ENCODE data around the gene HELZ. TPM values are rescaled to one million over a fixed set of nuclear protein-coding genes. Genes with fewer than 3 reads are reported as not detected.

HELZ gene
- polyA plus RNA-seq, 1 of the 3 experiments (the other 2 are of a cell fraction) = 4.3 TPM

DNA sequence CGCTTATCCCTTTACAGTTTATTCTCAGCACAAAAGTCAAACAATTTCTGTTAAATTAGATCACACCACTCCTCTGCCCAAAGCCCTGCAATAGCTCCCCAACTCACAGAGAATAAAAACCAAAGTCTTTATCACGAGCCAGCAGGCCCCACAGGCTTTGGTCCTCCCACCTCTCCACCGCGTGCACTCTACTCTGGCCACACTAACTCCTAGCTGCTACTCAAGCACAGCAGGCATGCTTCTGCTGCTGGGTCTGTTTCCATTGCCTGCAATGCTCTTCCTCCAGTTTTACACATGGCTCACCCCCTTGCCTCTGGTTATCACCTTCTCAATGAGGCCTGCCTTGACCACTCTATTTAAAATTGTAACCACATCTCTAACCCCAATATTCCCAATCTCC is 27.6 kb downstream of the HELZ start:
- CTCF ChIA-PET = interaction anchor here (0.6 to 10.9 kb wide), 2 partner anchors 16 to 22 kb away, joined by 3 to 79 read pairs; no protein-coding TSS in a partner anchor

More for the DNA sequence above, 27.6 kb downstream of the HELZ start:
- H3K36me3 ChIP-seq (replicated peaks in 1 of 2; ENCODE audit: control insufficient read depth in 1 of 2, insufficient read depth in 2 of 2, low read length in 1 of 2) = peaks cover 22 to 43% of the 10 kb centered on the region in 2 experiments
- H3K27ac ChIP-seq (ENCODE audit: low read depth in 2 of 2, low read length in 1 of 2) = no peak overlapping the region
- 96% methylated on average over 4 of the region's 4 CpGs for WGBS (ENCODE audit: low lambda C conversion rate)
- H3K4me1 ChIP-seq (ENCODE audit: control insufficient read depth in 1 of 2, insufficient read depth in 2 of 2, low read depth in 1 of 2, low read length in 1 of 2) = peaks cover 24 to 25% of the 10 kb centered on the region in 2 experiments
- H4K20me1 ChIP-seq (ENCODE audit: insufficient read depth) = peaks cover 11% of the 10 kb centered on the region; the same call in 1 of the 2 replicates
- no peaks in the 10 kb centered on the region for H3K9me3 ChIP-seq
- H3K9ac ChIP-seq = no peak overlapping the region
- no peak overlapping the region for H2AFZ ChIP-seq (ENCODE audit: low read depth)
- H3K27me3 ChIP-seq (ENCODE audit: insufficient read depth) = no peaks in the 10 kb centered on the region
- POLR2A ChIA-PET = no interaction called here
- TF ChIP-seq GATA2 (CRISPR knock-in tag; IDR thresholded peaks at IDR 0.05) (no peak), SIN3A (IDR thresholded peaks at IDR 0.05; ENCODE audit: borderline replicate concordance, low read depth, low read length) (no peak), MXI1 (IDR thresholded peaks at IDR 0.05; ENCODE audit: low read depth, low read length) (no peak), RXRA (IDR thresholded peaks at IDR 0.05; ENCODE audit: borderline replicate concordance, low read depth) (no peak), TEAD4 (IDR thresholded peaks at IDR 0.05; ENCODE audit: borderline replicate concordance, insufficient read depth) (no peak), EZH2phosphoT487 (IDR thresholded peaks at IDR 0.05; ENCODE audit: borderline replicate concordance, low read depth) (no peak), NRF1 (IDR thresholded peaks at IDR 0.05; ENCODE audit: low read depth, low read length) (no peak), JUND (IDR thresholded peaks at IDR 0.05) (no peak), MEF2A (IDR thresholded peaks at IDR 0.05; ENCODE audit: borderline replicate concordance, low read depth) (no peak), RAD21 (IDR thresholded peaks at IDR 0.05; ENCODE audit: low read length) (no peak), SMC3 (IDR thresholded peaks at IDR 0.05; ENCODE audit: low read depth, low read length) (no peak), FOXJ3 (CRISPR knock-in tag; IDR thresholded peaks at IDR 0.05) (no peak), RCOR1 (IDR thresholded peaks at IDR 0.05; ENCODE audit: low read length) (no peak), CHD2 (IDR thresholded peaks at IDR 0.05; ENCODE audit: low read length, partially characterized antibody) (no peak)
- TF ChIP-seq, protein P1, sequence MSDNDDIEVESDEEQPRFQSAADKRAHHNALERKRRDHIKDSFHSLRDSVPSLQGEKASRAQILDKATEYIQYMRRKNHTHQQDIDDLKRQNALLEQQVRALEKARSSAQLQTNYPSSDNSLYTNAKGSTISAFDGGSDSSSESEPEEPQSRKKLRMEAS (IDR thresholded peaks at IDR 0.05; ENCODE audit: low read depth) = no peak
- TF ChIP-seq, protein P2, sequence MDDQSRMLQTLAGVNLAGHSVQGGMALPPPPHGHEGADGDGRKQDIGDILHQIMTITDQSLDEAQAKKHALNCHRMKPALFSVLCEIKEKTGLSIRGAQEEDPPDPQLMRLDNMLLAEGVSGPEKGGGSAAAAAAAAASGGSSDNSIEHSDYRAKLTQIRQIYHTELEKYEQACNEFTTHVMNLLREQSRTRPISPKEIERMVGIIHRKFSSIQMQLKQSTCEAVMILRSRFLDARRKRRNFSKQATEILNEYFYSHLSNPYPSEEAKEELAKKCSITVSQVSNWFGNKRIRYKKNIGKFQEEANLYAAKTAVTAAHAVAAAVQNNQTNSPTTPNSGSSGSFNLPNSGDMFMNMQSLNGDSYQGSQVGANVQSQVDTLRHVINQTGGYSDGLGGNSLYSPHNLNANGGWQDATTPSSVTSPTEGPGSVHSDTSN (IDR thresholded peaks at IDR 0.05) = no peak
- TF ChIP-seq, protein P3, sequence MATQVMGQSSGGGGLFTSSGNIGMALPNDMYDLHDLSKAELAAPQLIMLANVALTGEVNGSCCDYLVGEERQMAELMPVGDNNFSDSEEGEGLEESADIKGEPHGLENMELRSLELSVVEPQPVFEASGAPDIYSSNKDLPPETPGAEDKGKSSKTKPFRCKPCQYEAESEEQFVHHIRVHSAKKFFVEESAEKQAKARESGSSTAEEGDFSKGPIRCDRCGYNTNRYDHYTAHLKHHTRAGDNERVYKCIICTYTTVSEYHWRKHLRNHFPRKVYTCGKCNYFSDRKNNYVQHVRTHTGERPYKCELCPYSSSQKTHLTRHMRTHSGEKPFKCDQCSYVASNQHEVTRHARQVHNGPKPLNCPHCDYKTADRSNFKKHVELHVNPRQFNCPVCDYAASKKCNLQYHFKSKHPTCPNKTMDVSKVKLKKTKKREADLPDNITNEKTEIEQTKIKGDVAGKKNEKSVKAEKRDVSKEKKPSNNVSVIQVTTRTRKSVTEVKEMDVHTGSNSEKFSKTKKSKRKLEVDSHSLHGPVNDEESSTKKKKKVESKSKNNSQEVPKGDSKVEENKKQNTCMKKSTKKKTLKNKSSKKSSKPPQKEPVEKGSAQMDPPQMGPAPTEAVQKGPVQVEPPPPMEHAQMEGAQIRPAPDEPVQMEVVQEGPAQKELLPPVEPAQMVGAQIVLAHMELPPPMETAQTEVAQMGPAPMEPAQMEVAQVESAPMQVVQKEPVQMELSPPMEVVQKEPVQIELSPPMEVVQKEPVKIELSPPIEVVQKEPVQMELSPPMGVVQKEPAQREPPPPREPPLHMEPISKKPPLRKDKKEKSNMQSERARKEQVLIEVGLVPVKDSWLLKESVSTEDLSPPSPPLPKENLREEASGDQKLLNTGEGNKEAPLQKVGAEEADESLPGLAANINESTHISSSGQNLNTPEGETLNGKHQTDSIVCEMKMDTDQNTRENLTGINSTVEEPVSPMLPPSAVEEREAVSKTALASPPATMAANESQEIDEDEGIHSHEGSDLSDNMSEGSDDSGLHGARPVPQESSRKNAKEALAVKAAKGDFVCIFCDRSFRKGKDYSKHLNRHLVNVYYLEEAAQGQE (IDR thresholded peaks at IDR 0.05; ENCODE audit: low read depth, low read length) = no peak
- TF ChIP-seq, protein P4, sequence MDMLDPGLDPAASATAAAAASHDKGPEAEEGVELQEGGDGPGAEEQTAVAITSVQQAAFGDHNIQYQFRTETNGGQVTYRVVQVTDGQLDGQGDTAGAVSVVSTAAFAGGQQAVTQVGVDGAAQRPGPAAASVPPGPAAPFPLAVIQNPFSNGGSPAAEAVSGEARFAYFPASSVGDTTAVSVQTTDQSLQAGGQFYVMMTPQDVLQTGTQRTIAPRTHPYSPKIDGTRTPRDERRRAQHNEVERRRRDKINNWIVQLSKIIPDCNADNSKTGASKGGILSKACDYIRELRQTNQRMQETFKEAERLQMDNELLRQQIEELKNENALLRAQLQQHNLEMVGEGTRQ (IDR thresholded peaks at IDR 0.05; ENCODE audit: borderline replicate concordance, low read depth, low read length) = no peak
- TF ChIP-seq, protein P5, sequence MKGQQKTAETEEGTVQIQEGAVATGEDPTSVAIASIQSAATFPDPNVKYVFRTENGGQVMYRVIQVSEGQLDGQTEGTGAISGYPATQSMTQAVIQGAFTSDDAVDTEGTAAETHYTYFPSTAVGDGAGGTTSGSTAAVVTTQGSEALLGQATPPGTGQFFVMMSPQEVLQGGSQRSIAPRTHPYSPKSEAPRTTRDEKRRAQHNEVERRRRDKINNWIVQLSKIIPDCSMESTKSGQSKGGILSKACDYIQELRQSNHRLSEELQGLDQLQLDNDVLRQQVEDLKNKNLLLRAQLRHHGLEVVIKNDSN (IDR thresholded peaks at IDR 0.05; ENCODE audit: borderline replicate concordance, low read depth) = no peak
- H3K9me2 ChIP-seq = no peaks in the 10 kb centered on the region
- no peak for DNase-seq
- H3K4me2 ChIP-seq = no peak overlapping the region
- H3F3A ChIP-seq (replicated peaks; ENCODE audit: insufficient read depth) = no peaks in the 10 kb centered on the region
- no peak overlapping the region for H3K4me3 ChIP-seq (ENCODE audit: low read depth in 2 of 2, low read length in 1 of 2)
- H3K79me2 ChIP-seq (ENCODE audit: insufficient read depth) = peaks cover 34% of the 10 kb centered on the region
